HG02885 (cell line): ENCODE results near the gene RND1.
"Not testable (repeated sequence)": the region's sequence is repeated elsewhere in the genome, so short reads cannot be mapped to it uniquely, and the experiment has no call there.

Experiments used
- ATAC-seq: cut with Tn5 transposase; IDR thresholded peaks from one replicate; pipeline ENCODE4 v1.9.1; 2021; ENCODE audit warnings: mild to moderate bottlenecking; ENCODE audit not compliant: unreplicated experiment, poor library complexity

The RND1 gene

GRCh38 chr12:48865281-48866051 is at the start of gene RND1:
RND1 (minus strand) TSS chr12:48865870; CDS start chr12:48865767, 103 bp downstream.
- ATAC-seq, result peak; percentile 95

GRCh38 chr12:48910196-48910595 is 44.5 kb upstream of the RND1 start:
- ATAC-seq, result no peak

- not testable (repeated sequence) for ATAC-seq
These were observed 44.0 kb upstream of the RND1 start for GRCh38 chr12:48909698-48910097.

GRCh38 chr12:48907245-48907644 is 41.6 kb upstream of the RND1 start:
- ATAC-seq, result no peak

- peak; percentile 87 for ATAC-seq
These were observed 38.3 kb upstream of the RND1 start for GRCh38 chr12:48903982-48904411.

- ATAC-seq, result peak; percentile 9
These were observed 37.8 kb upstream of the RND1 start for GRCh38 chr12:48903363-48903981.

GRCh38 chr12:48901278-48901677 is 35.6 kb upstream of the RND1 start:
- no peak for ATAC-seq

GRCh38 chr12:48899651-48900050 is 34.0 kb upstream of the RND1 start:
- no peak for ATAC-seq

GRCh38 chr12:48894271-48894670 is 28.6 kb upstream of the RND1 start:
- ATAC-seq, result no peak

- peak; percentile 75 for ATAC-seq
These were observed 25.2 kb upstream of the RND1 start for GRCh38 chr12:48890657-48891418.

GRCh38 chr12:48889679-48890078 is 24.0 kb upstream of the RND1 start:
- no peak for ATAC-seq

GRCh38 chr12:48883305-48884161 is 17.9 kb upstream of the RND1 start:
- no peak for ATAC-seq

GRCh38 chr12:48882972-48883304 is 17.3 kb upstream of the RND1 start:
- ATAC-seq, result no peak

- ATAC-seq, result no peak
These were observed 16.6 kb upstream of the RND1 start for GRCh38 chr12:48882315-48882687.

GRCh38 chr12:48881686-48882314 is 16.1 kb upstream of the RND1 start:
- ATAC-seq, result no peak

- ATAC-seq, result no peak
These were observed 15.0 kb upstream of the RND1 start for GRCh38 chr12:48880647-48881046.

GRCh38 chr12:48878548-48878947 is 12.9 kb upstream of the RND1 start:
- ATAC-seq, result no peak

GRCh38 chr12:48875944-48876515 is 10.4 kb upstream of the RND1 start:
- ATAC-seq, result no peak

GRCh38 chr12:48873534-48873933 is 7.9 kb upstream of the RND1 start:
- ATAC-seq, result not testable (repeated sequence)

- ATAC-seq, result no peak
These were observed 7.4 kb upstream of the RND1 start for GRCh38 chr12:48873096-48873495.
